Activated T-cell treated with anti-CD3 and anti-CD28 coated beads, Interleukin-2, amount 50 U/mL, for 4 hours (primary cell): Measurements from ENCODE around the gene CDIPT. TPM values are rescaled to one million over a fixed set of nuclear protein-coding genes. Genes with fewer than 3 reads are reported as not detected.
"Not testable (repeated sequence)": the region's sequence is repeated elsewhere in the genome, so short reads cannot be mapped to it uniquely, and the experiment has no call there.

Source experiments
- ATAC-seq, 2 donors: fragments of 200-7000 bp; cut with Tn5 transposase; one replicate each; pipeline ENCODE4 v1.10.0; 2021
- DNase-seq: peaks from one replicate; pipeline ENCODE4 v3.0.0-alpha.2; 2020
- H3K27me3 Mint-ChIP-seq: one replicate; pipeline ENCODE4 v1.8.0; 2021; ENCODE audit warnings: low read depth, mixed read lengths
- H3K36me3 Mint-ChIP-seq: one replicate; pipeline ENCODE4 v1.8.0; 2022; ENCODE audit warnings: mixed read lengths; ENCODE audit not compliant: insufficient read depth
- H3K4me1 Mint-ChIP-seq: one replicate; pipeline ENCODE4 v1.8.0; 2021; ENCODE audit warnings: low read depth, mixed read lengths
- H3K4me3 Mint-ChIP-seq: one replicate; pipeline ENCODE4 v1.8.0; 2021; ENCODE audit warnings: mild to moderate bottlenecking, moderate library complexity, mixed read lengths
- H3K9me3 Mint-ChIP-seq: one replicate; pipeline ENCODE4 v1.8.0; 2021; ENCODE audit warnings: mixed read lengths
- total RNA-seq, 3 donors: library from RNA; stranded (reverse); gene quantifications; one replicate each; pipeline ENCODE4 v1.2.1, GENCODE V29; 2021

CDIPT gene
- total RNA-seq, 3 donors from 2014 or later, result 56.7 to 61.0 (median 59.7) TPM

- no peak for DNase-seq
- no peak overlapping the region for H3K4me3 Mint-ChIP-seq
- no peaks in the 10 kb centered on the region for H3K36me3 Mint-ChIP-seq
- ATAC-seq, result no peak
- peaks cover 16% of the 10 kb centered on the region for H3K4me1 Mint-ChIP-seq
- no peaks in the 10 kb centered on the region for H3K9me3 Mint-ChIP-seq
- H3K27me3 Mint-ChIP-seq, result peaks cover 33% of the 10 kb centered on the region
Observed at GRCh38 chr16:29878172-29878571, 15.1 kb upstream of the CDIPT start.

GRCh38 chr16:29877266-29877961 lies 14.4 kb upstream of the CDIPT start:
- Mint-ChIP-seq H3K27me3 (peaks cover 27% of the 10 kb centered on the region), H3K4me3 (peak overlapping the region; percentile 73), H3K4me1 (peaks cover 16% of the 10 kb centered on the region), H3K9me3 (no peaks in the 10 kb centered on the region), H3K36me3 (no peaks in the 10 kb centered on the region)
- DNase-seq (peak; percentile 28), ATAC-seq (peak; percentile 68 to 69)

GRCh38 chr16:29876594-29877249 lies 13.7 kb upstream of the CDIPT start:
- Mint-ChIP-seq H3K27me3 (peaks cover 27% of the 10 kb centered on the region), H3K9me3 (no peaks in the 10 kb centered on the region), H3K4me3 (peak overlapping the region; percentile 67), H3K4me1 (peaks cover 16% of the 10 kb centered on the region), H3K36me3 (no peaks in the 10 kb centered on the region)
- ATAC-seq (peak; percentile 61 to 66), DNase-seq (peak; percentile 35)

DNA sequence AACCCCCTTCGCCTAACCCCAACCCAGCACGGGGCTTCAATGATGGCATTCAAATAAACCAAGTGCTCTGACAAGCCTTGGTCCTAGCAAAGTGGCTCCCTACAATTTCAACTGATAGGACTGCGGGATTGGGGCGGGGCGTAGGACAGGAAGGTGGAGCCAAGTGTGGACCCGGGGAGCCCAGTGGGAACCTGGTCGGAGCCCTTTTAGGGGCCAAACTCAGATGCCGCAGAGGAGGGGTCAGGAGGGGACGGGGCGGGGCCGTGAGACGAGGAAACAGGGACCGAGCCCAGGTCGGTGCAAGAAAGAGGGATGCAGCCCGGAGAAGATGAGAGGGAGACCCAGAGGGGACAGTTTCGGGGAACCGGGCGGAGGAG lies 13.2 kb upstream of the CDIPT start:
- H3K27me3 Mint-ChIP-seq, result peaks cover 26% of the 10 kb centered on the region
- no peaks in the 10 kb centered on the region for H3K9me3 Mint-ChIP-seq
- peaks cover 16% of the 10 kb centered on the region for H3K4me1 Mint-ChIP-seq
- H3K4me3 Mint-ChIP-seq, result peak overlapping the region; percentile 67
- ATAC-seq, result peak in 1 of 2 donors; percentile 19
- no peak for DNase-seq
- no peaks in the 10 kb centered on the region for H3K36me3 Mint-ChIP-seq

GRCh38 chr16:29875206-29875605 lies 12.2 kb upstream of the CDIPT start:
- Mint-ChIP-seq H3K36me3 (no peaks in the 10 kb centered on the region), H3K4me1 (peaks cover 16% of the 10 kb centered on the region), H3K27me3 (peaks cover 22% of the 10 kb centered on the region), H3K9me3 (no peaks in the 10 kb centered on the region), H3K4me3 (no peak overlapping the region)
- DNase-seq (no peak), ATAC-seq (no peak)

- no peak for ATAC-seq
- H3K27me3 Mint-ChIP-seq, result peaks cover 19% of the 10 kb centered on the region
- no peak for DNase-seq
- H3K36me3 Mint-ChIP-seq, result no peaks in the 10 kb centered on the region
- H3K4me3 Mint-ChIP-seq, result no peak overlapping the region
- H3K4me1 Mint-ChIP-seq, result peaks cover 16% of the 10 kb centered on the region
- no peaks in the 10 kb centered on the region for H3K9me3 Mint-ChIP-seq
Observed at GRCh38 chr16:29873319-29873718, 10.3 kb upstream of the CDIPT start.

DNA sequence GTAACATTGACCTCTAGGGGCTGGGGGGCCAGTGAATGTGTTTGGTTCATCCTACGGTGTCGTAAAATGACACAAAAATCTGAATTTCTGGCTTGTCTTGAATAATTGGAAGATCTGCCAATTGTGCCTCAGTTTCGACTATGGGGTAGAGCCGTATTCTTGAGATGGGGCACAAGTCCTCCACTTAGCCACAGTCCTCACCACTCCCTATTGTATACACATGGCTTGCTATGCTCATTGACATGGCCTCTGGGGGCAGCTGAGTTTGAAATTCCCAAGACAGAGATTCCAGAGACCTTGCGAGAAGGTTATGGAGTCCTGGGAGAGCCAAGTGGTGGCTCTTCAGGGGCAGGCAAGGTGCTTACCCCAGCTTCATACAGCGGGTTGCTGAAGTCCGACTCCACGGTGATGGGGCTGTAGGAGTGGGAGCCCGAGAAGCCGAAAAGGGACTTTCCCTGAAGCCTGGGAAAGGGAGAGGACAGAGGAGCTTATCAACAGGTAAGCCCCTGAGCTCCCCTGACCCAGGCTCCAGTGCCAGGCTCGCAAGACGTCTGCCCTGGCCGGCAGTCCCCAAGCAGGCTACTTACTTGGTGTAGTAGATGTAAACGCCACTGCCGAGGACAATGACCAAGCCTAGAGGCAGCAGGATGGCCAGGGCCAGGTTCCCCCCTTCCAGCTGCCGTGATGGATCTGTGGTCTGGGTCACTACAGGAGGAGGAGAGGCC lies 9.0 kb upstream of the CDIPT start:
- Mint-ChIP-seq H3K4me1 (peaks cover 8% of the 10 kb centered on the region), H3K4me3 (no peak overlapping the region), H3K27me3 (peaks cover 11% of the 10 kb centered on the region), H3K9me3 (no peaks in the 10 kb centered on the region), H3K36me3 (no peaks in the 10 kb centered on the region)
- ATAC-seq (no peak), DNase-seq (no peak)

- H3K4me3 Mint-ChIP-seq, DNase-seq, H3K27me3 Mint-ChIP-seq, H3K36me3 Mint-ChIP-seq, H3K9me3 Mint-ChIP-seq, H3K4me1 Mint-ChIP-seq, ATAC-seq: not testable (repeated sequence)
Observed at GRCh38 chr16:29869067-29869466, 6.0 kb upstream of the CDIPT start.

GRCh38 chr16:29868396-29869009 lies 5.5 kb upstream of the CDIPT start:
- H3K27me3 Mint-ChIP-seq, result peaks cover 2% of the 10 kb centered on the region
- ATAC-seq (no peak), DNase-seq (no peak)
- H3K4me1 Mint-ChIP-seq, result no peaks in the 10 kb centered on the region
- H3K4me3 Mint-ChIP-seq, result no peak overlapping the region
- no peaks in the 10 kb centered on the region for H3K9me3 Mint-ChIP-seq
- H3K36me3 Mint-ChIP-seq, result no peaks in the 10 kb centered on the region

DNA sequence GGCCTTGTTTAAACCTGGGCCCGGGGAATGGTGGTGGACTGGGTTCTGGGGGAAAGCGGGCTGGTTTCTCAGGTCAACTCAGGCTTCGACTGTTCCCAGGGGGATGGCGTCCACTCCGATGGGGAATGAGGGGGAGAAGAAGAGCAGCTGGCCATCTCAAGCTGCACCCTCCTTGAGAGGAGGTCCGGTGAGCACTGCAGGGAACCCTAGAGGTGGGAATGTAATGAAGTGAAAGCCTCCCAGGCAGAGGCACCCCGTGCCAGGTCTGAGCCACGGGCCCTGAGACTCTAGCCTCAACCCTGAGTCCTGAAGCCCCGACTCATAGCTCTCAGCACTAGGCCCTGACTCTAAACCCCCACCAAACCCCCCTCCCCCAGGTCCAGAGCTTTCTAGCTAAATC lies 1.2 kb upstream of the CDIPT start:
- Mint-ChIP-seq H3K4me1 (peaks cover 19% of the 10 kb centered on the region), H3K4me3 (no peak overlapping the region), H3K9me3 (no peaks in the 10 kb centered on the region), H3K27me3 (peaks cover 2% of the 10 kb centered on the region), H3K36me3 (peaks cover 8% of the 10 kb centered on the region)
- no peak for ATAC-seq
- no peak for DNase-seq

GRCh38 chr16:29863669-29863984 lies 601 bp upstream of the CDIPT start:
- DNase-seq, result no peak
- peak overlapping the region; percentile 98 for H3K4me3 Mint-ChIP-seq
- no peaks in the 10 kb centered on the region for H3K9me3 Mint-ChIP-seq
- H3K36me3 Mint-ChIP-seq, result peaks cover 10% of the 10 kb centered on the region
- ATAC-seq, result no peak
- peaks cover 19% of the 10 kb centered on the region for H3K4me1 Mint-ChIP-seq
- peaks cover 2% of the 10 kb centered on the region for H3K27me3 Mint-ChIP-seq

GRCh38 chr16:29862383-29862883 lies 593 bp downstream of the CDIPT start:
- no peak for ATAC-seq
- H3K27me3 Mint-ChIP-seq, result no peaks in the 10 kb centered on the region
- DNase-seq, result no peak
- peaks cover 14% of the 10 kb centered on the region for H3K36me3 Mint-ChIP-seq
- H3K9me3 Mint-ChIP-seq, result no peaks in the 10 kb centered on the region
- peaks cover 19% of the 10 kb centered on the region for H3K4me1 Mint-ChIP-seq
- H3K4me3 Mint-ChIP-seq, result peak overlapping the region; percentile 98

DNA sequence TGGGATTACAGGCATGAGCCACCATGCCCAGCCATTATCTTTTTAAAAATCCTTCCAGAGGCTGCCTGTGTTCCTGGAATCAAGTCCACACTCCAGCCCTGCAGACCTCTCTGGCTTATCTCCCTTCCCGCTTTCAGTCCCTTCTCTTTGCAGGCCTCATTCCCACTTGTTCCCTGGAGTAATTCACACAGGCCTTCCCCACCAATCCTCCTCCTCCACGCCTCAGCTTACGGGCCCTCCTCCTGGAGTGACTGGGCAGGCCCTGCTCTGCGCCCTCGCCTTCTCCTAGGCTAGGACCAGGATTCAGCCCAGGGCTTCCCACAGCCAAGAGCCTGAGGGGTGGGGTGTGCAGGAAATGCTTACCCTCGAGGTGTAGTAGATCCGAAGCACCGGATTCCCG lies 2.8 kb downstream of the CDIPT start:
- ATAC-seq, result no peak
- Mint-ChIP-seq H3K4me1 (peaks cover 19% of the 10 kb centered on the region), H3K27me3 (no peaks in the 10 kb centered on the region)

DNA sequence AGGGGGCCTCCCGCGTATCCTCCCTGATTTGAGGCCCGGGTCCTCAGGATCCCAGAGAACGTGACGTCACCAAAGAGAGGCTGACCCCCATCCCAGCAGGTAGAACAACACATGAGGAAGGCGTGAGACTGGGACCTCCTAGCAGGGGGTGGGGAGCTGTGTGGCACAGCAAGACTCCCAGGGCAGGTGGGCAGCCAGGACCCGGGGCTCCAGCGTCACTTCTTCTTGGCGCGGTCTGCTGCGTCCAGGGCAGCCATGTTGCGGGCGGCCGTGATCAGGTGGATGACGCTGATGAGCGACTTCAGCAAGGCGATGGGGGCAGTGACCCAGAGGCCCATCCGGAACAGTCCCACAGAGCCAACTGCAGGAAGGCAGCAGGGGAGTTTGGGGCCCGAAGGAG lies 4.1 kb downstream of the CDIPT start:
- no peak for ATAC-seq
- H3K9me3 Mint-ChIP-seq, result no peaks in the 10 kb centered on the region
- H3K36me3 Mint-ChIP-seq, result peaks cover 15% of the 10 kb centered on the region
- no peak overlapping the region for H3K4me3 Mint-ChIP-seq
- H3K4me1 Mint-ChIP-seq, result peaks cover 19% of the 10 kb centered on the region
- no peak for DNase-seq
- H3K27me3 Mint-ChIP-seq, result no peaks in the 10 kb centered on the region

More for the DNA sequence above, 2.8 kb downstream of the CDIPT start:
- peaks cover 15% of the 10 kb centered on the region for H3K36me3 Mint-ChIP-seq
- H3K9me3 Mint-ChIP-seq, result no peaks in the 10 kb centered on the region
- DNase-seq, result no peak
- no peak overlapping the region for H3K4me3 Mint-ChIP-seq
